Activated T-helper 2 cell treated with anti-CD3 and anti-CD28 coated beads, Interferon-gamma antibody, Interleukin-2, Interleukin-4, amounts not matched to agents 10 μg/mL and 5 μg/mL and 100 μg/mL, durations not matched to agents 14 hours and 24 hours and 36 hours (primary cell): Measurements from ENCODE around the gene RPRD1A. TPM values are rescaled to one million over a fixed set of nuclear protein-coding genes. Genes with fewer than 3 reads are reported as not detected.
"Not testable (repeated sequence)": the region's sequence is repeated elsewhere in the genome, so short reads cannot be mapped to it uniquely, and the experiment has no call there.

Experiments used
- DNase-seq: peaks from one replicate; pipeline ENCODE4 v3.0.0; 2021; ENCODE audit warnings: low spot score
- H3K27ac Mint-ChIP-seq: one replicate; pipeline ENCODE4 v1.8.0; 2021; ENCODE audit warnings: mixed read lengths
- H3K27me3 Mint-ChIP-seq: one replicate; pipeline ENCODE4 v1.8.0; 2021; ENCODE audit warnings: low read depth, mixed read lengths
- H3K36me3 Mint-ChIP-seq: one replicate; pipeline ENCODE4 v1.8.0; 2021; ENCODE audit warnings: low read depth, mixed read lengths
- H3K4me1 Mint-ChIP-seq: one replicate; pipeline ENCODE4 v1.8.0; 2021; ENCODE audit warnings: low read depth, mixed read lengths
- H3K4me3 Mint-ChIP-seq: one replicate; pipeline ENCODE4 v1.8.0; 2021; ENCODE audit warnings: low read depth, mild to moderate bottlenecking, moderate library complexity, mixed read lengths
- H3K9me3 Mint-ChIP-seq: one replicate; pipeline ENCODE4 v1.8.0; 2021; ENCODE audit warnings: mixed read lengths
- intact Hi-C: fragments of 100-400 bp; cut with micrococcal nuclease; formaldehyde crosslinking; loops from one replicate; pipeline ENCODE4 v1.15.1; 2023
- total RNA-seq: library from RNA; stranded (reverse); gene quantifications from 2 replicates; pipeline ENCODE4 v1.2.3, GENCODE V29; 2022

Gene RPRD1A
- total RNA-seq, 1 donor from 2014 or later: 24.1 TPM

DNA sequence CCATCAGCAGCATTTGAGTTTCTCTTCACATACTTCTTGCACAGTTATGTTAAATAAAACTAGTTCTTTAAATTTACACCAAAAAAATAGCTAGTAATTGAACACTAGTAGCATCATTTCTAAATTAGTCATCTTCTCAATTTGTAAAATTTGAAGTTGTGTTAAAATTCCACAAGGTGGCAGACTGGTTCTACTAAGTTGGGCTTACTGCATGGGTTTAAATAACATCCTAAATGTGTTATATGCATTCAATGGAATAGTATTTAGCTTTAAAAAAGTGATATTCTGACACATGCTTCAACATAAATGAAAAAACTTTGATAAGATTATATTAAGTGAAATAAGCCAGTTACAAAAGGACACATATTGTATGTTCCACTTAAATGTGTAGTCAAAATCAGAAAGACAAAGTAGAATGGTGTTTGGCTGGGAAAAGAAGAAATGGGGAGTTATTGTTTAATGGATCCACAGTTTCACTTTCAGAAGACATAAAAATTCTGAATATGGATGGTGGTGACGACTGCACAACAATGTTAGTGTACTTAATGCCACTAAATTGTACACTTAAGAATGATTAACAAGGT is 28.7 kb upstream of the RPRD1A start:
- Mint-ChIP-seq H3K36me3 (no peaks in the 10 kb centered on the region), H3K9me3 (no peaks in the 10 kb centered on the region), H3K4me1 (peaks cover 10% of the 10 kb centered on the region), H3K27ac (no peak overlapping the region), H3K27me3 (peaks cover 24% of the 10 kb centered on the region), H3K4me3 (no peak overlapping the region)
- intact Hi-C loops: loop anchor here (1.0 kb wide), 2 partner anchors 79 to 188 kb away; no protein-coding TSS in a partner anchor
- DNase-seq: no peak

DNA sequence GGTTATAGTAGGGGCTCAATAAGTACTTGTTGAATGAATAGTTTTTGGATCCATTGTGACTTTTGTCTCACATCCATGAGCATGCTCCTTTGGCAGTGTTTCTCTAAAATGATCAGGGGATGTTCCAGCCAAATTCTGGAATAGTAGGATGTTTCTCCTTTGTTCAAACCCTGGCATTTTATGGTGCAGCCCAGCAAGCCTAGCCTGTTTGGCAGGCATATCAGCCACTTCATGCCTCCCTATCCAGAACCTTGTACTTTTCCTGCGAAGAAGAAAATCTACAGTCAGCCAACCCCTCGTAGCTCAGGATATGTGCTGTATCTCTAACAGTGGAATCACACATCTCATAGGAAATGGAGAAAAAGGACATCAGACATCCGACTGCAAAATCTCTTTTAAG is 27.1 kb upstream of the RPRD1A start:
- peaks cover 10% of the 10 kb centered on the region for H3K4me1 Mint-ChIP-seq
- H3K9me3 Mint-ChIP-seq: no peaks in the 10 kb centered on the region
- DNase-seq: no peak
- H3K4me3 Mint-ChIP-seq: no peak overlapping the region
- H3K27me3 Mint-ChIP-seq: peaks cover 28% of the 10 kb centered on the region
- no peak overlapping the region for H3K27ac Mint-ChIP-seq
- intact Hi-C loops: no loop called here
- H3K36me3 Mint-ChIP-seq: no peaks in the 10 kb centered on the region

DNA sequence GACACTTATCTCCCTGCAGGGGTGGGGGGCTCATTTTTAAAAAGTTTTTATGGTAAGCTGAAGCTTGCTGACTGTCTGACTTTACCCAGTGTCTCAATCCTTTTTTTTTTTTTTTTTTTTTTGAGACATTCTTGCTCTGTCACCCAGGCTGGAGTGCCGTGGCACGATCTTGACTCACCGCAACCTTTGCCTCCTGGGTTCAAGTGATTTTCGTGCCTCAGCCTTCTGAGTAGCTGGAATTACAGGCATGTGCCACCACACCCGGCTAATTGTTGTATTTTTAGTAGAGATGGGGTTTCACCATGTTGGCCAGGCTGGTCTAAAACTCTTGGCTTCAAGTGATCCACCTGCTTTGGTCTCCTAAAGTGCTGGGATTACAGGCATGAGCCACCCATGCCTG is 24.8 kb upstream of the RPRD1A start:
- H3K36me3 Mint-ChIP-seq, DNase-seq, intact Hi-C loops, H3K4me1 Mint-ChIP-seq, H3K27ac Mint-ChIP-seq, H3K9me3 Mint-ChIP-seq, H3K4me3 Mint-ChIP-seq: not testable (repeated sequence)
- H3K27me3 Mint-ChIP-seq: peaks cover 31% of the 10 kb centered on the region

DNA sequence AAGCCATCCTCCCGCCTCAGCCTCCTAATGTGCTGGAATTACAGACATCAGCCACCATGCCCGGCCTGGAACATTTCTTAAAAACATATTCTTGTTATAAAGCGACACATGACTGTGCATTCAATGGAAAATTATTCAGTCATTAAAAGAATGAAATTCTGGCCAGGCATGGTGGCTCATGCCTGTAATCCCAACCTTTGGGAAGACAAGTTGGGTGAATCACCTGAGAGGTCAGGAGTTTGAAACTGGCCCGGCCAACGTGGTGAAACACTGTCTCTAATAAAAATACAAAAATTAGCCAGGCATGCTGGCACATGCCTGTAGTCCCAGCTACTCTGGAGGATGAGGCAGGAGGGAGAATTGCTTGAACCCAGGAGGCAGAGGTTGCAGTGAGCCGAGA is 21.6 kb upstream of the RPRD1A start:
- H3K4me1 Mint-ChIP-seq: peaks cover 9% of the 10 kb centered on the region
- DNase-seq: no peak
- H3K27me3 Mint-ChIP-seq: peaks cover 29% of the 10 kb centered on the region
- H3K9me3 Mint-ChIP-seq: no peaks in the 10 kb centered on the region
- H3K27ac Mint-ChIP-seq: no peak overlapping the region
- H3K36me3 Mint-ChIP-seq: no peaks in the 10 kb centered on the region
- intact Hi-C loops: no loop called here
- no peak overlapping the region for H3K4me3 Mint-ChIP-seq

DNA sequence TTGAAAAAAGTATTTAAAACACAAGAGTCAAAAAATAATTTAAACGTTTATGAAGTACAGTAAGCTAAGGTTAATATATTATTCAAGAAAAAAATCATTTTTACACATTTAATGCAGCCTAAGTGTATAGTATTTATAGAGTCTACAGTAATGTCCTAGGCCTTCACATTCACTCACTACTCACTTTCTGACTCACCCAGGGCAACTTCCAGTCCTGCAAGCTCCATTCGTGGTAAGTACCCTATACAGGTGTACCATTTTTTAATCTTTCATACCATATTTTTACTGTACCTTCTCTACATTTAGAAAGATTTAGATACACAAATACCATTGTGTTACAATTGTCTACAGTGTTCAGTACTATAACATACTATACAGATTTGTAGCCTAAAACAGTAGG is 20.9 kb upstream of the RPRD1A start:
- intact Hi-C loops: no loop called here
- DNase-seq: no peak
- no peaks in the 10 kb centered on the region for H3K36me3 Mint-ChIP-seq
- H3K27ac Mint-ChIP-seq: no peak overlapping the region
- peaks cover 28% of the 10 kb centered on the region for H3K27me3 Mint-ChIP-seq
- H3K4me3 Mint-ChIP-seq: no peak overlapping the region
- no peaks in the 10 kb centered on the region for H3K9me3 Mint-ChIP-seq
- H3K4me1 Mint-ChIP-seq: peaks cover 14% of the 10 kb centered on the region

DNA sequence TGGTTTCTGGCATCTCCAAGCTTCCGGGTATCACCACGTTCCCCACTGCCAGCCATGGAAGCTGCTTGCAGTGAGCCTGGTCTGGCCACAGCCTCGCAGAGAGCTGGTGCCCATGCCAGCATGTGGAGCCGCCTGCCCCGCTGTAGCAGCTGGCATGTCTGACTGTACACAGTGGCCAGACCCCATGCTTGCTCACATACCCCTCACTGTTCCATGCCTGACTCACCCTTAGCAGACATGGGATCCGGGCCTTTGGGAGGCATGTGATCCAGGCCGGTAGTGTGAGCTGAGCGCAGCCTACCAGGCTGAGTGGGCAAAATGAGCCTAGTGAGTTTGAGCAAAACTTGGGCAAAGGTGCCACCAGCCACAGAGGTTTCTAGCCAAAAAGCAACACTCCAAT is 18.8 kb upstream of the RPRD1A start:
- Mint-ChIP-seq H3K36me3 (peaks cover under 1% of the 10 kb centered on the region), H3K4me3 (no peak overlapping the region), H3K9me3 (peaks cover 6% of the 10 kb centered on the region), H3K27me3 (peaks cover 29% of the 10 kb centered on the region), H3K27ac (no peak overlapping the region), H3K4me1 (peaks cover 15% of the 10 kb centered on the region)
- no peak for DNase-seq
- intact Hi-C loops: no loop called here

DNA sequence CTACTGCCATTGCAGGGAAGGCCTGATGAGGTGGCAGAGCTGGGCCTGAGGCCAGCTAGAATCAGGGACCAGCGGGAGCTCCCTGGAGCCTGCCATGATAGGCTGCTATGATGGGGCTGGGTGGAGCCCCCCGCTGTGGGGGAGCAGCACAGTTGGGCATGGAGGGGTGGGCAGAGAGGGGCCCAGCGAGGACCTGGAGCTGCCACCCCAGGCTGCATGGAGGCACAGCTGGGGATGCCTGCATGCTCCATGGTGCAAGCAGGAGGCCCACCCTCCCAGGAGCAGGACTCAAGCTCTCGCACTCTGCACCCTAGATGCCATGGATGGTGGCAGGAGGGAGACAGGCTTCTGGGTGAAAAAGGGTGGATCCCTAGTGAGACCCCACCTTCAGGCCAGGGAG is 17.8 kb upstream of the RPRD1A start:
- no peak overlapping the region for H3K27ac Mint-ChIP-seq
- no peak for DNase-seq
- peaks cover 10% of the 10 kb centered on the region for H3K36me3 Mint-ChIP-seq
- H3K9me3 Mint-ChIP-seq: peaks cover 16% of the 10 kb centered on the region
- H3K27me3 Mint-ChIP-seq: peaks cover 30% of the 10 kb centered on the region
- intact Hi-C loops: loop anchor here (2.0 kb wide), 1 partner anchor 18 kb away; the partner anchor contains the start of gene RPRD1A
- H3K4me3 Mint-ChIP-seq: no peak overlapping the region
- peaks cover 15% of the 10 kb centered on the region for H3K4me1 Mint-ChIP-seq

DNA sequence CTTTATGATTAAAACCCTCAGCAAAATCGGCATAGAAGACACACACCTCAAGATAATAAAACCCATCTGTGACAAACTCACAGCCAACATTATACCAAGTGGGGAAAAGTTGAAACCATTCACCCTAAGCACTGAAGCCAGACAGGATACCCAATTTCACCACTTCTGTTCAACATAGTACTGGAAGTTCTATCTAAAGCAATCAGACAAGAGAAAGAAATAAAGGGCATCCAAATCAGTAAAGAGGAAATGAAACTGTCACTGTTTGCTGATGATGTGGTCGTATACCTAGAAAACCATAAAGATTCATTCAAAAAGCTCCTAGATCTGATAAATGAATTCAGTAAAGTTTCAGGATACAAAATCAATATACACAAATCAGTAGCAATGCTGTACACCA is 16.4 kb upstream of the RPRD1A start:
- intact Hi-C loops: loop anchor here (2.0 kb wide), 1 partner anchor 17 kb away; the partner anchor contains the start of gene RPRD1A
- Mint-ChIP-seq H3K36me3 (peaks cover 12% of the 10 kb centered on the region), H3K4me1 (peaks cover 15% of the 10 kb centered on the region), H3K9me3 (peaks cover 21% of the 10 kb centered on the region), H3K27ac (no peak overlapping the region), H3K4me3 (no peak overlapping the region), H3K27me3 (peaks cover 32% of the 10 kb centered on the region)
- no peak for DNase-seq

DNA sequence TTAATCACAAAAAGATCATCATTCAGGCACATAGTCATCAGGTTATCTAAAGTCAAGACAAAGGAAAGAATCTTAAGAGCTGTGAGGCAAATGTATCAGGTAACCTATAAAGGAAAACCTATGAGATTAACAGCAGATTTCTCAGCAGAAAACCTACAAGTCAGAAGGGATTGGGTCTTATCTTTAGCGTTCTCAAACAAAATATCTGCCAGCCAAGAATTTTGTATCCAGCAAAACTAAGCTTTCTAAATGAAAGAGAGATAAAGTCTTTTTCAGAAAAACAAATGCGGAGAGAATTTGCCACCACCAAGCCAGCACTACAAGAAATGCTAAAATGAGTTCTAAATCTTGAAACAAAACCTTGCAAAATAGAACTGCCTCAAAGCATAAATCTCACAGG is 13.8 kb upstream of the RPRD1A start:
- H3K4me3 Mint-ChIP-seq, intact Hi-C loops, H3K27ac Mint-ChIP-seq, DNase-seq: not testable (repeated sequence)
- Mint-ChIP-seq H3K36me3 (peaks cover 12% of the 10 kb centered on the region), H3K9me3 (peaks cover 21% of the 10 kb centered on the region), H3K27me3 (peaks cover 28% of the 10 kb centered on the region), H3K4me1 (peaks cover 15% of the 10 kb centered on the region)

DNA sequence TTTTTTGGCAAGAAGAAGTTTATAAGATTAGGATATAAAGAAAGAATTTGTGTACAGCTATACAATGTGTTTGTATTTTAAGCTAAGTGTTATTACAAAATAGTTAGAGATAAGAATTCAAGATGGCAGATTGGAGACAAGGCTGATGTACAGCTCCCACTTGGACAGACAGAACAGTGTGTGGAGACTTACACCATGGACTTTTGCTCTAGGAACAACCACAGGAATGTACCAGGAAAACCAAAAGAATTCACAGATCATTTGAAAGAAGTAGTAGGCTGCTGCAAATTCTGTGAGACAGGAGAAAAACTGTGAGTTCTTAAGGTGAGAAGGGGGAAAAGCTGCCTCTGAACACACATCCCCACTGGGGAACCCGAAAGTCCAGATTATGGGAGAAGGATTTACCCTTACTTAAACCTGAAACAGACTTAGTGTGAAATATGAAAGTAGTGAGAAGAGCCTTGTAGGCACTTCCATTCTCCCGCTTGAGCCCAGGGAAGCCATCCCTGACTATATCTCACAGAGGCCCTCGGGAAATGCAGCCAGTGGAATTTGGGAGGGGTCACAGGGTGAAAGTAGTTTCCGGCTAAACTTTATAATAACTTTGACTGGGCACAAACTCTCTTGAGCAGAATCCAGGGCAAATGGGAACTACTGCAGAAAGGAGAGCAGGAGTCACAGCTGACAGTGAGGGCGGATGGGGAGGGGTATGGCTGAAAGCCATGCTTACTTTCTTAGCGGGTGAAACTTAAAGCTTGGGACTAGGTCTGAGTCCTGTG is 11.6 kb upstream of the RPRD1A start:
- Mint-ChIP-seq H3K36me3 (peaks cover 12% of the 10 kb centered on the region), H3K9me3 (peaks cover 21% of the 10 kb centered on the region), H3K27me3 (peaks cover 25% of the 10 kb centered on the region), H3K4me1 (peaks cover 11% of the 10 kb centered on the region), H3K4me3 (no peak overlapping the region), H3K27ac (no peak overlapping the region)
- intact Hi-C loops: no loop called here
- no peak for DNase-seq

DNA sequence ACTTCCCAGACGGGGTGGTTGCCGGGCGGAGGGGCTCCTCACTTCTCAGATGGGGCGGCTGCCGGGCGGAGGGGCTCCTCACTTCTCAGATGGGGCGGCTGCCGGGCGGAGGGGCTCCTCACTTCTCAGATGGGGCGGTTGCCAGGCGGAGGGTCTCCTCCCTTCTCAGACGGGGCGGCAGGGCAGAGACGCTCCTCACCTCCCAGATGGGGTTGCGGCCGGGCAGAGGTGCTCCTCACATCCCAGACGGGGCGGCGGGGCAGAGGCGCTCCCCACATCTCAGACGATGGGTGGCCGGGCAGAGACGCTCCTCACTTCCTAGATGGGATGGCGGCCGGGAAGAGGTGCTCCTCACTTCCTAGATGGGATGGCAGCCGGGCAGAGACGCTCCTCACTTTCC is 10.4 kb upstream of the RPRD1A start:
- H3K36me3 Mint-ChIP-seq: peaks cover 12% of the 10 kb centered on the region
- peaks cover 21% of the 10 kb centered on the region for H3K9me3 Mint-ChIP-seq
- DNase-seq, H3K4me1 Mint-ChIP-seq, H3K27ac Mint-ChIP-seq, H3K4me3 Mint-ChIP-seq, intact Hi-C loops: not testable (repeated sequence)
- H3K27me3 Mint-ChIP-seq: peaks cover 33% of the 10 kb centered on the region

DNA sequence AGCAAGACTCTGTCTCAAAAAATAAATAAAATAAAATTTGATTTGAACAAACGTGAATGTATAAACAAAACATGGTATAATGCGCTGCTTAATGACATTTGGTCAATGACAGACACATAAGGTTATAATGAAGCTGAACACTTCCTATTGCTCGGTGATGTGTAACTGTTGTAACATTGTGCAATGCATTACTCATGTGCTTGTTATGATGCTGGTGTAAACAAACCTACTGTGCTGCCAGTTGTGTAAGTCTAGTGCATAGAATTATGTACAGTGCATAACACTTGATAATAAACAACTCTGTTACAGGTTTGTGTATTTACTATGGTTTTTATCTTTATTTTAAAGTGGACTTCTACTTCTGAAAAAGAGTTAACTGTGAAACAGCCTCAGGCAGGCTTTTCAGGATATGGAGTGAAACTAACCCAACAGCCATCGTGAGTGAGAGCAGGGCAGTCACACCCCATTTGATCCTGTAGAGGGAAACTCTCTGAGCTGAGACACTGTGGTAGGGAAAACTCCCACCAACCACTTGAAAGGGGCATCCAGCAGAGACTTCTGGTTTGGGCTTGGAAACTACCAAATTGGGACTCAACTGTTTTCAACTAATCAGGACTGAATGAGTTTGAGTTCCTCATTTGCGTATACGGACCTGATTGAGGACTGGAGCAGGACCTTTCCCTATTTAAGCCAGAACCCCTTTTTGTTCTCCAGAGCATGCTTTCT is 8.7 kb upstream of the RPRD1A start:
- no peak overlapping the region for H3K4me3 Mint-ChIP-seq
- no peaks in the 10 kb centered on the region for H3K4me1 Mint-ChIP-seq
- intact Hi-C loops: no loop called here
- peaks cover 22% of the 10 kb centered on the region for H3K27me3 Mint-ChIP-seq
- no peak for DNase-seq
- no peak overlapping the region for H3K27ac Mint-ChIP-seq
- peaks cover 10% of the 10 kb centered on the region for H3K36me3 Mint-ChIP-seq
- peaks cover 14% of the 10 kb centered on the region for H3K9me3 Mint-ChIP-seq

DNA sequence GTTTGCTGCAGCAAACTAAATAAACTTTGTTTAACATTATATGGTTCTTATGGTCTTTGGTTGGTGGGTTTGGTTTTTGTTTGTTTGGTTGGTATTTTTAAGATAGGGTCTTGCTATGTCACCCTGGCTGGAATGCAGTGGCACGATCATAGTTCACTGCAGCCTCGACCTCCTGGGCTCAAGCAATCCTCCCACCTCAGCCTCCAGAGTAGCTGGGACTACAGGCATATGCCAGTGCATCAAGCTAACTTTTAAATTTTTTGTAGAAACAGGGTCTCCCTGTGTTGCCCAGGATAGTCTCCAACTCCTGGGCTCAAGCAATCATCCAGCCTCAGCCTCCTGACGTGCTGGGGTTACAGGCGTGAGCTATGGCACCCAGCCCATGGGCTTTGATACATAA is 7.1 kb upstream of the RPRD1A start:
- intact Hi-C loops: no loop called here
- Mint-ChIP-seq H3K4me3 (no peak overlapping the region), H3K27ac (no peak overlapping the region), H3K27me3 (peaks cover 25% of the 10 kb centered on the region), H3K36me3 (no peaks in the 10 kb centered on the region), H3K9me3 (no peaks in the 10 kb centered on the region), H3K4me1 (no peaks in the 10 kb centered on the region)
- DNase-seq: no peak
